Astrocyte of the spinal cord (primary cell): ENCODE measurements around the gene ASB2.
A peak's percentile ranks its signal among the peaks of the same experiment; 100 is the strongest.

ENCODE experiments used
- DNase-seq: peaks from one replicate; pipeline ENCODE4 v3.0.0; 2011; ENCODE audit warnings: low read depth, low spot score
- H3K4me3 ChIP-seq: 2 replicates; pipeline ENCODE4 v1.5.1; 2011; ENCODE audit warnings: low read depth, mild to moderate bottlenecking, low read length, moderate library complexity
- CTCF ChIP-seq: IDR thresholded peaks from 2 replicates; pipeline ENCODE4 v1.5.1; 2012; ENCODE audit warnings: low read depth, mild to moderate bottlenecking, low read length, inconsistent platforms
- in situ Hi-C: cut with HindIII; loops from 2 replicates; pipeline ENCODE4 v1.10.0; 2017; ENCODE audit warnings: low sequenced_read_pairs

The ASB2 gene

DNA sequence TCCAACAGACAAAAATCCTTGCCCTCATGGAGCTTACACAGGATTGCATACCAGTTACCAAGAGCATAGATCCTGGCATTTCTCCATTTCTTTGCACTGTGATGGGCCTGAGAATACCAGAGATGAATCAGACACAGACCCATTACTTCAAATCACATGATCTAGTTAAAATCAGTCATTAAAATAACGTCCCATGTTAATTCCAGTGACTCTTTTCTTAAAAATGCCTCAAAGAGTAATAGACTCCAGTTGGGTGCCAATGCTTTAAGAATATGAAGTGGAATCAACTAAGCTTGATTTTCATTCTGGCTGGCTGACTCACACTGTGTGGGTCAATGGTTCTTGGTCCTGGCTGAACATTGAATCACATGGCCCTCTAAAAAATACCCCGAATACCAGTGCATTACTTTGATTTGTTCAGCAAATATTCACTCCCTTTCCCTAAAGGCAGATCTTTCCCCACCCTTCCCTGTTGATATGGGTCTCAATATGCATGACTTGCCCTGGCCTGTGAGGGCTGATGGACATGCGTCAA lies 11.0 kb downstream of the ASB2 start:
- H3K4me3 ChIP-seq = no peak overlapping the region
- peak; percentile 91 for DNase-seq
- TF ChIP-seq CTCF = no peak
- in situ Hi-C loops = no loop called here

DNA sequence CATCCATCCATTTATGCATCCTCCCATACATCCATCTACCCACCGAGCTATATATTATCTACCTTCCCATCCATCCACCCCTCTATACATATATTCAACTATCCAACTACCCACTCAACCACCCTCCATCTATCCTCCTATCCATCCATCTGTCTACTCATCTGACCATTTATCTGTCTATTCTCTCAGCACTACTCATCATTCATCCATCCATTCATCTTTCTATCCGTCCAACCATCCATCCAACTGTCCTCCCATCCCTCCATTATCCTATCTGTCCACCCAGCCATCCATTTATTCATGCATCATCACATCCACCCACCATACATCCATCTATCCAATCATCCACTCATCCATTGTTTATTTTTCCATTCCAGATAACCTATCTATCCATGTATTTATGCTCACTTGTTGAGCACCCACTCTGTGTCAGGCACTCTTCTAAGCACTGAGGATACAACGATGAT lies 11.5 kb downstream of the ASB2 start:
- no peak for TF ChIP-seq CTCF
- in situ Hi-C loops = no loop called here
- no peak for DNase-seq
- no peak overlapping the region for H3K4me3 ChIP-seq

GRCh38 chr14:93964281-93964680 lies 12.1 kb downstream of the ASB2 start:
- DNase-seq = no peak
- H3K4me3 ChIP-seq = no peak overlapping the region
- in situ Hi-C loops = no loop called here
- TF ChIP-seq CTCF = no peak

DNA sequence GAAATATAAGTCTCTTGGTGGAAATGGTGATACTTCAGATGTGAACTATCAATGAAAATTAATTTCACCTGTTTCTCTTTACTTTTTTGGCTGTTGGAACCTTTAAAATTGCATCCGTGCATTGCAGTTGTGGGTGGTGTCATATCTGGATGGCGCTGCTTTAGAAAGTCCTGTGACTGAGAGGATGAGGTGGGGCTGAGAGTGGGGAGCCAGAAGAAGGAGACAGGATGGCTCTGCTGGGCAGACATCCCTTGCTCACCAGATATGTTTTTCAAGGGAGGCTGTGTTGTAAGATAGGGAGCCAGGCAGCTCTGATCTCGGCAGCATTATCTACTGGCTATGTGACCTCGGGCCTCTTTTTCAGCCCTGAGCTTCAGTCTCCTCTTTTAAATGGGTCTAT lies 12.7 kb downstream of the ASB2 start:
- H3K4me3 ChIP-seq = no peak overlapping the region
- in situ Hi-C loops = no loop called here
- DNase-seq = no peak
- TF ChIP-seq CTCF = no peak

GRCh38 chr14:93962701-93963601 lies 13.4 kb downstream of the ASB2 start:
- DNase-seq = no peak
- H3K4me3 ChIP-seq = no peak overlapping the region
- in situ Hi-C loops = no loop called here
- no peak for TF ChIP-seq CTCF

GRCh38 chr14:93961620-93962019 lies 14.8 kb downstream of the ASB2 start:
- TF ChIP-seq CTCF = no peak
- in situ Hi-C loops = no loop called here
- no peak for DNase-seq
- H3K4me3 ChIP-seq = no peak overlapping the region
